ENCODE measurements around the gene PCBP4. TPM values are rescaled to one million over a fixed set of nuclear protein-coding genes. Genes with fewer than 3 reads are reported as not detected.

PCBP4 gene
- total RNA-seq, 1 experiment from 2014 or later = 28.7 TPM

DNA sequence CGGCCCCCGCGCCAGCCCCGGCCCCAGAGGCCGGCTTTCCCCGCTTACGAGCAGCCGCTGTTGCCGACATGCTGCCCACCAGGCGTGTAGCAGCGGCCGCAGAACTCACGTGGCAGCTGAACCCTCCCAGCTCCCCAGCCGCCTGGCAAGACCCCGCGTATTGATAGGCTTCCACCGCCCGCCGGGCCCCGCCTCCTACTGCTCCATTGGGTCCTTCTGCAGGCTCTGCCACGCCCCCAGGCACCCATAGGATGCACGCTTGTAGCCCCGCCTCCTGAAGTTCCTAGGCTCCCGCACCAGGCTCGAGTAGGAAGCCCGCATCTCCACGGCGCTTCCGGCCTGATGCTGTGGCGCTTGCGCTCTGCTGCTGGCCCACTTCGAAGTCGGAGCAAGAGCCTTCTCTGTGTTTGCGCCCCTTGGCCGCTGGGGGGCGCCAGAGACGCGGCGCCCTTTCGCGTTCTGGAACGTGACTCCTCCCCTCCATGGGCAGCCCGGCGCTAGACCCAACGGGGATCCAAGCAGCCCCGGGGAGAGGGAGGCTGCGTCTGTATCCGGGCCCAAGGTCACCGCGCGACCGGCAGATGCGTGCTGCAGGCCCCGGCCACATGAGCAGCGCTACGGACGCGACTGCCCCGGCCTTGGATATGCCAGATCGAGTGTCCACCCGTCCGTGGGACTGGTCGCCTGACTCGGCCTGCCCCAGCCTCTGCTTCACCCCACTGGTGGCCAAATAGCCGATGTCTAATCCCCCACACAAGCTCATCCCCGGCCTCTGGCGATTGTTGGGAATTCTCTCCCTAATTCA lies 25.3 kb downstream of the PCBP4 start, which contains the start of the genes PARP3 and RRP9 (continued):
- no peak for TF ChIP-seq ZNF121 (CRISPR knock-in tag; IDR thresholded peaks at IDR 0.05)
- TF ChIP-seq RORB (CRISPR knock-in tag; IDR thresholded peaks at IDR 0.05) = no peak
- no peak; the same call in 1 of the 2 replicates for TF ChIP-seq MYBL2 (CRISPR knock-in tag; IDR thresholded peaks at IDR 0.05)
- TF ChIP-seq, protein P1, sequence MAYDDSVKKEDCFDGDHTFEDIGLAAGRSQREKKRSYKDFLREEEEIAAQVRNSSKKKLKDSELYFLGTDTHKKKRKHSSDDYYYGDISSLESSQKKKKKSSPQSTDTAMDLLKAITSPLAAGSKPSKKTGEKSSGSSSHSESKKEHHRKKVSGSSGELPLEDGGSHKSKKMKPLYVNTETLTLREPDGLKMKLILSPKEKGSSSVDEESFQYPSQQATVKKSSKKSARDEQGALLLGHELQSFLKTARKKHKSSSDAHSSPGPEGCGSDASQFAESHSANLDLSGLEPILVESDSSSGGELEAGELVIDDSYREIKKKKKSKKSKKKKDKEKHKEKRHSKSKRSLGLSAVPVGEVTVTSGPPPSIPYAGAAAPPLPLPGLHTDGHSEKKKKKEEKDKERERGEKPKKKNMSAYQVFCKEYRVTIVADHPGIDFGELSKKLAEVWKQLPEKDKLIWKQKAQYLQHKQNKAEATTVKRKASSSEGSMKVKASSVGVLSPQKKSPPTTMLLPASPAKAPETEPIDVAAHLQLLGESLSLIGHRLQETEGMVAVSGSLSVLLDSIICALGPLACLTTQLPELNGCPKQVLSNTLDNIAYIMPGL (CRISPR knock-in tag; IDR thresholded peaks at IDR 0.05) = peak; percentile 69; the same call in 1 of the 2 replicates
- no peak for TF ChIP-seq ATF1 (CRISPR knock-in tag; IDR thresholded peaks at IDR 0.05)
- TF ChIP-seq, protein P2, sequence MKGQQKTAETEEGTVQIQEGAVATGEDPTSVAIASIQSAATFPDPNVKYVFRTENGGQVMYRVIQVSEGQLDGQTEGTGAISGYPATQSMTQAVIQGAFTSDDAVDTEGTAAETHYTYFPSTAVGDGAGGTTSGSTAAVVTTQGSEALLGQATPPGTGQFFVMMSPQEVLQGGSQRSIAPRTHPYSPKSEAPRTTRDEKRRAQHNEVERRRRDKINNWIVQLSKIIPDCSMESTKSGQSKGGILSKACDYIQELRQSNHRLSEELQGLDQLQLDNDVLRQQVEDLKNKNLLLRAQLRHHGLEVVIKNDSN (CRISPR knock-in tag; IDR thresholded peaks at IDR 0.05) = peak; percentile 69; the same call in 1 of the 2 replicates
- TF ChIP-seq, protein P3, sequence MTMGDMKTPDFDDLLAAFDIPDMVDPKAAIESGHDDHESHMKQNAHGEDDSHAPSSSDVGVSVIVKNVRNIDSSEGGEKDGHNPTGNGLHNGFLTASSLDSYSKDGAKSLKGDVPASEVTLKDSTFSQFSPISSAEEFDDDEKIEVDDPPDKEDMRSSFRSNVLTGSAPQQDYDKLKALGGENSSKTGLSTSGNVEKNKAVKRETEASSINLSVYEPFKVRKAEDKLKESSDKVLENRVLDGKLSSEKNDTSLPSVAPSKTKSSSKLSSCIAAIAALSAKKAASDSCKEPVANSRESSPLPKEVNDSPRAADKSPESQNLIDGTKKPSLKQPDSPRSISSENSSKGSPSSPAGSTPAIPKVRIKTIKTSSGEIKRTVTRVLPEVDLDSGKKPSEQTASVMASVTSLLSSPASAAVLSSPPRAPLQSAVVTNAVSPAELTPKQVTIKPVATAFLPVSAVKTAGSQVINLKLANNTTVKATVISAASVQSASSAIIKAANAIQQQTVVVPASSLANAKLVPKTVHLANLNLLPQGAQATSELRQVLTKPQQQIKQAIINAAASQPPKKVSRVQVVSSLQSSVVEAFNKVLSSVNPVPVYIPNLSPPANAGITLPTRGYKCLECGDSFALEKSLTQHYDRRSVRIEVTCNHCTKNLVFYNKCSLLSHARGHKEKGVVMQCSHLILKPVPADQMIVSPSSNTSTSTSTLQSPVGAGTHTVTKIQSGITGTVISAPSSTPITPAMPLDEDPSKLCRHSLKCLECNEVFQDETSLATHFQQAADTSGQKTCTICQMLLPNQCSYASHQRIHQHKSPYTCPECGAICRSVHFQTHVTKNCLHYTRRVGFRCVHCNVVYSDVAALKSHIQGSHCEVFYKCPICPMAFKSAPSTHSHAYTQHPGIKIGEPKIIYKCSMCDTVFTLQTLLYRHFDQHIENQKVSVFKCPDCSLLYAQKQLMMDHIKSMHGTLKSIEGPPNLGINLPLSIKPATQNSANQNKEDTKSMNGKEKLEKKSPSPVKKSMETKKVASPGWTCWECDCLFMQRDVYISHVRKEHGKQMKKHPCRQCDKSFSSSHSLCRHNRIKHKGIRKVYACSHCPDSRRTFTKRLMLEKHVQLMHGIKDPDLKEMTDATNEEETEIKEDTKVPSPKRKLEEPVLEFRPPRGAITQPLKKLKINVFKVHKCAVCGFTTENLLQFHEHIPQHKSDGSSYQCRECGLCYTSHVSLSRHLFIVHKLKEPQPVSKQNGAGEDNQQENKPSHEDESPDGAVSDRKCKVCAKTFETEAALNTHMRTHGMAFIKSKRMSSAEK (CRISPR knock-in tag; IDR thresholded peaks at IDR 0.05; ENCODE audit: borderline replicate concordance) = no peak
- TF ChIP-seq, protein P4, sequence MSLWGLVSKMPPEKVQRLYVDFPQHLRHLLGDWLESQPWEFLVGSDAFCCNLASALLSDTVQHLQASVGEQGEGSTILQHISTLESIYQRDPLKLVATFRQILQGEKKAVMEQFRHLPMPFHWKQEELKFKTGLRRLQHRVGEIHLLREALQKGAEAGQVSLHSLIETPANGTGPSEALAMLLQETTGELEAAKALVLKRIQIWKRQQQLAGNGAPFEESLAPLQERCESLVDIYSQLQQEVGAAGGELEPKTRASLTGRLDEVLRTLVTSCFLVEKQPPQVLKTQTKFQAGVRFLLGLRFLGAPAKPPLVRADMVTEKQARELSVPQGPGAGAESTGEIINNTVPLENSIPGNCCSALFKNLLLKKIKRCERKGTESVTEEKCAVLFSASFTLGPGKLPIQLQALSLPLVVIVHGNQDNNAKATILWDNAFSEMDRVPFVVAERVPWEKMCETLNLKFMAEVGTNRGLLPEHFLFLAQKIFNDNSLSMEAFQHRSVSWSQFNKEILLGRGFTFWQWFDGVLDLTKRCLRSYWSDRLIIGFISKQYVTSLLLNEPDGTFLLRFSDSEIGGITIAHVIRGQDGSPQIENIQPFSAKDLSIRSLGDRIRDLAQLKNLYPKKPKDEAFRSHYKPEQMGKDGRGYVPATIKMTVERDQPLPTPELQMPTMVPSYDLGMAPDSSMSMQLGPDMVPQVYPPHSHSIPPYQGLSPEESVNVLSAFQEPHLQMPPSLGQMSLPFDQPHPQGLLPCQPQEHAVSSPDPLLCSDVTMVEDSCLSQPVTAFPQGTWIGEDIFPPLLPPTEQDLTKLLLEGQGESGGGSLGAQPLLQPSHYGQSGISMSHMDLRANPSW (CRISPR knock-in tag; conservative IDR thresholded peaks at IDR 0.05; ENCODE audit: low read depth) = no peak
- TF ChIP-seq IRF2 (CRISPR knock-in tag; IDR thresholded peaks at IDR 0.05; ENCODE audit: borderline replicate concordance, low read depth) = no peak
- TF ChIP-seq, protein P5, sequence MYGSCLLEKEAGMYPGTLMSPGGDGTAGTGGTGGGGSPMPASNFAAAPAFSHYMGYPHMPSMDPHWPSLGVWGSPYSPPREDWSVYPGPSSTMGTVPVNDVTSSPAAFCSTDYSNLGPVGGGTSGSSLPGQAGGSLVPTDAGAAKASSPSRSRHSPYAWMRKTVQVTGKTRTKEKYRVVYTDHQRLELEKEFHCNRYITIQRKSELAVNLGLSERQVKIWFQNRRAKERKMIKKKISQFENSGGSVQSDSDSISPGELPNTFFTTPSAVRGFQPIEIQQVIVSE (CRISPR knock-in tag; IDR thresholded peaks at IDR 0.05; ENCODE audit: borderline replicate concordance) = no peak
- TF ChIP-seq SMAD3 (CRISPR knock-in tag; IDR thresholded peaks at IDR 0.05; ENCODE audit: borderline replicate concordance) = no peak
- TF ChIP-seq ZNF317 (CRISPR knock-in tag; IDR thresholded peaks at IDR 0.05; ENCODE audit: borderline replicate concordance, low read depth) = no peak
- TF ChIP-seq, protein P6, sequence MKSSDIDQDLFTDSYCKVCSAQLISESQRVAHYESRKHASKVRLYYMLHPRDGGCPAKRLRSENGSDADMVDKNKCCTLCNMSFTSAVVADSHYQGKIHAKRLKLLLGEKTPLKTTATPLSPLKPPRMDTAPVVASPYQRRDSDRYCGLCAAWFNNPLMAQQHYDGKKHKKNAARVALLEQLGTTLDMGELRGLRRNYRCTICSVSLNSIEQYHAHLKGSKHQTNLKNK (CRISPR knock-in tag; IDR thresholded peaks at IDR 0.05) = no peak
- no peak for TF ChIP-seq ZNF416 (CRISPR knock-in tag; IDR thresholded peaks at IDR 0.05)
- TF ChIP-seq, protein P7, sequence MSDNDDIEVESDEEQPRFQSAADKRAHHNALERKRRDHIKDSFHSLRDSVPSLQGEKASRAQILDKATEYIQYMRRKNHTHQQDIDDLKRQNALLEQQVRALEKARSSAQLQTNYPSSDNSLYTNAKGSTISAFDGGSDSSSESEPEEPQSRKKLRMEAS (CRISPR knock-in tag; IDR thresholded peaks at IDR 0.05) = peak; percentile 94
- TF ChIP-seq, protein P8, sequence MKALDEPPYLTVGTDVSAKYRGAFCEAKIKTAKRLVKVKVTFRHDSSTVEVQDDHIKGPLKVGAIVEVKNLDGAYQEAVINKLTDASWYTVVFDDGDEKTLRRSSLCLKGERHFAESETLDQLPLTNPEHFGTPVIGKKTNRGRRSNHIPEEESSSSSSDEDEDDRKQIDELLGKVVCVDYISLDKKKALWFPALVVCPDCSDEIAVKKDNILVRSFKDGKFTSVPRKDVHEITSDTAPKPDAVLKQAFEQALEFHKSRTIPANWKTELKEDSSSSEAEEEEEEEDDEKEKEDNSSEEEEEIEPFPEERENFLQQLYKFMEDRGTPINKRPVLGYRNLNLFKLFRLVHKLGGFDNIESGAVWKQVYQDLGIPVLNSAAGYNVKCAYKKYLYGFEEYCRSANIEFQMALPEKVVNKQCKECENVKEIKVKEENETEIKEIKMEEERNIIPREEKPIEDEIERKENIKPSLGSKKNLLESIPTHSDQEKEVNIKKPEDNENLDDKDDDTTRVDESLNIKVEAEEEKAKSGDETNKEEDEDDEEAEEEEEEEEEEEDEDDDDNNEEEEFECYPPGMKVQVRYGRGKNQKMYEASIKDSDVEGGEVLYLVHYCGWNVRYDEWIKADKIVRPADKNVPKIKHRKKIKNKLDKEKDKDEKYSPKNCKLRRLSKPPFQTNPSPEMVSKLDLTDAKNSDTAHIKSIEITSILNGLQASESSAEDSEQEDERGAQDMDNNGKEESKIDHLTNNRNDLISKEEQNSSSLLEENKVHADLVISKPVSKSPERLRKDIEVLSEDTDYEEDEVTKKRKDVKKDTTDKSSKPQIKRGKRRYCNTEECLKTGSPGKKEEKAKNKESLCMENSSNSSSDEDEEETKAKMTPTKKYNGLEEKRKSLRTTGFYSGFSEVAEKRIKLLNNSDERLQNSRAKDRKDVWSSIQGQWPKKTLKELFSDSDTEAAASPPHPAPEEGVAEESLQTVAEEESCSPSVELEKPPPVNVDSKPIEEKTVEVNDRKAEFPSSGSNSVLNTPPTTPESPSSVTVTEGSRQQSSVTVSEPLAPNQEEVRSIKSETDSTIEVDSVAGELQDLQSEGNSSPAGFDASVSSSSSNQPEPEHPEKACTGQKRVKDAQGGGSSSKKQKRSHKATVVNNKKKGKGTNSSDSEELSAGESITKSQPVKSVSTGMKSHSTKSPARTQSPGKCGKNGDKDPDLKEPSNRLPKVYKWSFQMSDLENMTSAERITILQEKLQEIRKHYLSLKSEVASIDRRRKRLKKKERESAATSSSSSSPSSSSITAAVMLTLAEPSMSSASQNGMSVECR (CRISPR knock-in tag; IDR thresholded peaks at IDR 0.05; ENCODE audit: borderline replicate concordance) = peak; percentile 47; the same call in 1 of the 2 replicates
- TF ChIP-seq CREB1 (CRISPR knock-in tag; IDR thresholded peaks at IDR 0.05) = no peak
- TF ChIP-seq PRRX2 (CRISPR knock-in tag; IDR thresholded peaks at IDR 0.05) = no peak
- TF ChIP-seq, protein P9, sequence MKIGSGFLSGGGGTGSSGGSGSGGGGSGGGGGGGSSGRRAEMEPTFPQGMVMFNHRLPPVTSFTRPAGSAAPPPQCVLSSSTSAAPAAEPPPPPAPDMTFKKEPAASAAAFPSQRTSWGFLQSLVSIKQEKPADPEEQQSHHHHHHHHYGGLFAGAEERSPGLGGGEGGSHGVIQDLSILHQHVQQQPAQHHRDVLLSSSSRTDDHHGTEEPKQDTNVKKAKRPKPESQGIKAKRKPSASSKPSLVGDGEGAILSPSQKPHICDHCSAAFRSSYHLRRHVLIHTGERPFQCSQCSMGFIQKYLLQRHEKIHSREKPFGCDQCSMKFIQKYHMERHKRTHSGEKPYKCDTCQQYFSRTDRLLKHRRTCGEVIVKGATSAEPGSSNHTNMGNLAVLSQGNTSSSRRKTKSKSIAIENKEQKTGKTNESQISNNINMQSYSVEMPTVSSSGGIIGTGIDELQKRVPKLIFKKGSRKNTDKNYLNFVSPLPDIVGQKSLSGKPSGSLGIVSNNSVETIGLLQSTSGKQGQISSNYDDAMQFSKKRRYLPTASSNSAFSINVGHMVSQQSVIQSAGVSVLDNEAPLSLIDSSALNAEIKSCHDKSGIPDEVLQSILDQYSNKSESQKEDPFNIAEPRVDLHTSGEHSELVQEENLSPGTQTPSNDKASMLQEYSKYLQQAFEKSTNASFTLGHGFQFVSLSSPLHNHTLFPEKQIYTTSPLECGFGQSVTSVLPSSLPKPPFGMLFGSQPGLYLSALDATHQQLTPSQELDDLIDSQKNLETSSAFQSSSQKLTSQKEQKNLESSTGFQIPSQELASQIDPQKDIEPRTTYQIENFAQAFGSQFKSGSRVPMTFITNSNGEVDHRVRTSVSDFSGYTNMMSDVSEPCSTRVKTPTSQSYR (CRISPR knock-in tag; IDR thresholded peaks at IDR 0.05) = peak; percentile 44; the same call in 1 of the 2 replicates
